ENCODE data around the gene SEC23A.
A peak's percentile ranks its signal among the peaks of the same experiment; 100 is the strongest.
"Not testable (repeated sequence)": the region's sequence is repeated elsewhere in the genome, so short reads cannot be mapped to it uniquely, and the experiment has no call there.

The SEC23A gene

GRCh38 chr14:39102969-39103957 lies at the start of gene SEC23A:
Gene SEC23A (minus strand): TSS chr14:39103235. CDS start chr14:39096118, 7,117 bp downstream.
- DNase-seq: peak; percentile 71

DNA sequence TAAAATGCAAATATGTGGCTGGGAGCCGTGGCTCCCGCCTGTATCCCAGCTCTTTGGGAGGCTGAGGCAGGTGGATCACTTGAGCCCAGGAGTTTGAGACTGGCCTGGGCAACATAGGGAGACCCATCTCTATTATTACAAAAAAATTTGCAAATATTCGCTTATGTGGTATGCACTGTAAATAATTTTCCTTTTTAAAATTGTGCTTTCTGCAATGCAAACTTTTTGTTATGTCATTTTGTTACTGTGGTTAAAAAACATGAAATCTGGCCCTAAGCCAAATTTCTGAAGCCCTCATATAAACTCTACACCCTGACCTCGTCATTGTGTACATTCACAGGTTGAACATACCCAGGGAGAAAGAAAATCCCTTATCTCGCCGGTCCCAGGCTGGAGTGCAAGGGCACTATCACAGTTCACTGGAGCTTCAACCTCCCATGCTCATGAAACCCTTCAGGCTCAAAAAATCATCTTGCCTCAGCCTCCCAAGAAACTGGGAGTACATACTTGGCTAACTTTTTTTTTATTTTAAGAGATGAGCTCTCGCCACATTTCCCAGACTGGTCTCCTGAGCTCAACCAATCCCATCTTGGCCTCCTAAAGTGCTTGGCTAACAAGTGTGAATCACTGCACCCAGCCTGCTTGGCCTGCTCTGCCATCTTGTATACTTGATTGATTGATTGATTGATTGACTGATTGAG lies 42.4 kb upstream of the SEC23A start:
- DNase-seq: no peak

DNA sequence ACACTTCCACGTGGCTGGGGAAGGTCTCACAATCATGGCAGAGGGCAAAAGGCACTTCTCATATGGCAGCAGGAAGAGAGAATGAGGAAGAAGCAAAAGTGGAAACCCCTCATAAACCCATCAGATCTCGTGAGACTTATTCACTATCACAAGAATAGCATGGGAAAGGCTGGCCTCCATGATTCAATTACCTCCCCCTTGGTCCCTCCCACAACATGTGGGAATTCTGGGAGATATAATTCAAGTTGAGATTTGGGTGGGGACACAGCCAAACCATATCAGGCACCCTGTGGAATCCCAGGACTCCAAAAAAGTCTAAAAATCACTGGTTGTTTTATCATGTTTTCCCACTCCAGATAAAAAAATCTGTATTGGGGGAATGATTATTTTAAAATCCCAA lies 40.2 kb upstream of the SEC23A start:
- not testable (repeated sequence) for DNase-seq

DNA sequence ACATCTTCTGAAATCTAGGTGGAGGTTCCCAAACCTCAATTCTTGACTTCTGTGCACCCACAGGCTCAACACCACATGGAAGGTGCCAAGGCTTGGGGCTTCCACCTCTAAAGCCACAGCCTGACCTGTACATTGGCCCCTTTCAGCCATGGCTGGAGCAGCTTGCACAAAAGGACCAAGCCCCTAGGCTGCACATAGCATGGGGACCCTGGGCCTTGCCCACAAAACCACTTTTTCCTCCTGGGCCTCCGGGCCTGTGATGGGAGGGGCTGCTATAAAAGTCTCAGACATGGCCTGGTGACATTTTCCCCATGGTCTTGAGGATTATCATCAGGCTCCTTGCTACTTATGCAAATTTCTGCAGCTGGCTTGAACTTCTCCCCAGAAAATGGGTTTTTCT lies 38.6 kb upstream of the SEC23A start:
- not testable (repeated sequence) for DNase-seq

GRCh38 chr14:39140170-39140569 lies 37.1 kb upstream of the SEC23A start:
- DNase-seq: no peak

- DNase-seq: no peak
Observed at GRCh38 chr14:39138440-39138839, 35.4 kb upstream of the SEC23A start.

DNA sequence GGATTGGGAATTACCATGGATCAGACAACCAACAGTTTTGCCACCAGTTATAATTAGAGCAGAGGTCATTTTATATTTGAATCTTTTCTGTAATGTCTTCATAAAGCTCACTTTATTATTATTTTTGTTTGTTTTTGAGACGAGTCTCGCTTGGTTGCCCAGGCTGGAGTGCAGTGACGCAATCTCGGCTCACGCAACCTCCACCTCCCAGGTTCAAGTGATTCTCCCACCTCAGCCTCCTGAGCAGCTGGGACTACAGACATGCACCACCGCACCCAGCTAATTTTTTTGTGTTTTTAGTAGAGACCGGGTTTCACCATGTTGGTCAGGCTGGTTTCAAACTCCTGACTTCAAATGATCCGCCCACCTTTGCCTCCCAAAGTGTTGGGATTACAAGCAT lies 34.8 kb upstream of the SEC23A start:
- DNase-seq: not testable (repeated sequence)

DNA sequence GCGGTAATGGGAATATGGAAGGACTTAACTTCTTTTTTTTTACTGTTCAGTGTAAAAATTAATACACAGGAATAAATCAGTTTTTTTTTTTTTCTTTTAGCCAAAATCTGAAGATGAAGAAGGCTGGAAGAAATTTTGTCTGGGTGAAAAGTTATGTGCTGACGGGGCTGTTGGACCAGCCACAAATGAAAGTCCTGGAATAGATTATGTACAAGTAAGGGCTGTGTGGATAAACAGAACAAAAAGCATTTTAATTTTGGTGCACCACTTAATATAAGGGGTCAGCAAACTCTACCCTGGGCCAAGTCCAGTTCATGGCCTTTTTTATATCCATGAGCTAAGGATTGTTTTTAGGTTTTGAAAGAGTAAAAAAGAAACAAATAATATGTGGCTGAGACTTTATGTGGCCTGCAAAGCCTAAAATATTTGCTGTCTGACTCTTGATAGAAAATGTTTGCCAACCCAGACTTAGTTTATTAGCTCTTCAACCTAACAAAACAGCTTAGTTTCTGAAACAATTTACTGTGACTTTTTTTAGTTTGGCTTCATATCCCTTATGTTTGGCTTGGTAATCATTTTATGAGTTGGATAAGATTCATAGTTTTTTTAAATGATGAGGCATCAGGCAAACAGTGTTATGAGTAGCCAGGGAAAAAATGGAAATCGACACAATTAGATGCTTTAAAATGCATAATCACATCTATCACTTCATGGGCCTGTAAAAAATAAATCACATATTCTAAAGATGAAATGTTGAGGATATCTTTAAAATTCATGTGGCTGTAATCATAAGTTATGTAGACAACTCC lies 19.5 kb upstream of the SEC23A start:
- no peak for DNase-seq

GRCh38 chr14:39114073-39114838 lies 11.2 kb upstream of the SEC23A start, which contains the start of gene GEMIN2:
Gene GEMIN2 (plus strand): TSS chr14:39114323. CDS start chr14:39114339, 16 bp downstream.
- DNase-seq: peak; percentile 90

GRCh38 chr14:39113685-39114072 lies 10.6 kb upstream of the SEC23A start:
- DNase-seq: no peak

GRCh38 chr14:39109893-39110715 lies 7.1 kb upstream of the SEC23A start:
- no peak for DNase-seq

DNA sequence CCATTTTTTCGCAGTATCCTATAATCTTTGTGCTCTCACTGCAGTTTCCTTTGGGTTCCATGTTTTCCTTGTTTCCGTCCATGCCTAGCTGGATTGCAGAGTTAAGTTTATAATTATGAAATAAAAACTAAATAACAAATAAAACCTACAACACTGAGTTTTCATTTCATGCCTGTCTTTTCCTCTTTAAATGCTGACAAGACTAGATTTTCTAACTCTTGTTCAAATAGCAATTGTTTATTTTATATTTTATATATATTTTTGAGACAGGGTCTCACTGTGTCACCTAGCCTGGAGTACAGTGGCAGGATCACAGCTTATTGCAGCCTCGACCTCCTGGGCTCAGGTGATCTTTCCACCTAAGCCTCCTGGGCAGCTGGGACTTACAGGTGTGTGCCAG lies 5.8 kb upstream of the SEC23A start:
- DNase-seq: no peak

GRCh38 chr14:39107591-39107996 lies 4.6 kb upstream of the SEC23A start:
- no peak for DNase-seq

DNA sequence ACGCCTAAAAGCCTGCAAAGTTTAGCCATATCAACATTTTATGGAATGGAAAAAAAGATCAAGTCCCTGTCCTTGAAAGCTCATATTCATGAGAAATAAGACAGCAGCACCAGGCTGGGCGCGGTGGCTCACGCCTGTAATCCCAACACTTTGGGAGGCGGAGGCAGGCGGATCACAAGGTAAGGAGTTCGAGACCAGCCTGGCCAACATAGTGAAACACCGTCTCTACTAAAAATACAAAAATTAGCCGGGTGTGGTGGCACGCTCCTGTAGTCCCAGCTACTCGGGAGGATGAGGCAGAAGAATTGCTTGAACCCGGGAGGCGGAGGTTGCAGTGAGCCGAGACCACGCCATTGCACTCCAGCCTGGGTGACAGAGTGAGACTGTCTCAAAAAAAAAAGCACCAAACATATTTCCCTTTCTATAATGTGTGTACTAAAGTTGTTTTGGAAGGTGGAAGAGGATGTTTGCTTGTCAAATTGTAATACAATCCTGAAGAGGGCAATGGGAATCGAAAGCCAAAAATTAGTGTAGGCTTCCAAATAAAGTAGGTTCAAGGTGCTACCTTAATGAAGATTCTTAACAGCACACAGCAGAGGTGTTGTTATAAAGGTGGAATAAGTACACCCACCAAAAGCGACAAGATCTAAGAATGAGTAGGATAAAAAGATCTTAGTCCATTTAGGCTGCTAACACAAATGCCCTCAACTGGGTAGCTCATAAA lies 1.2 kb upstream of the SEC23A start:
- DNase-seq: not testable (repeated sequence)

DNA sequence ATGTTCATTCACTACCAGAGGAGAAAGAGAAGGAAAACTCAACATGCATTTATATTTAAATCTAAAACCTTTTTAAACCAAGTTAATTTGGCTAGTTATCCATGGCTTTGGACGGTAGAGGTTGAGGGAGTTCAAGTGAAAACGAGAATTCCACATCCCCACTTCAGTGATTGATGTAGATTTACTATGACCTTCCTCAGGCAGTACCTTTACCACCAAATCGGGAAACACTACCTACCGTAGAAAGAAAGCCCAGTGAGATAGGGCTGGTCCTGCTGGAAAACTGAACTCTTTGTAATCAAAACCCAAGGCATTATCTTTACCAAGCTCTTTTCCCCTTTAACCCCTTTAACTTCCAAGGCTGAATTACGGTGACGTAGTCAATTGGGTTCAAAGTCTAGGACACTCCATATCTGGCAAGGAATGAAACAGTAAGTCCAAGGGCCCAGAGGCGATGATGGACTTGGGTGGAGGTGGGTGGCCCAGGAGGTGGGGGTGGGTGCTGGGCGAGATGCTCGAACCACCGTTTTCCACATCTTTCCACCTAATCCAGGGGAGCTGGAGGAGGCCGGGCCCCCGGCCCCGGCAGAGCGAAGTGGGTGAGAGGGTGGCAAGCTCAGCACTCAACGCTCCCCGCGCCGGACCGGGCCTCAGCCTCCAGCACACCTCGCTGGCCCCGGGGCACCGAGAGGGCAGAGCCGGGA lies 618 bp downstream of the SEC23A start:
- DNase-seq: no peak

DNA sequence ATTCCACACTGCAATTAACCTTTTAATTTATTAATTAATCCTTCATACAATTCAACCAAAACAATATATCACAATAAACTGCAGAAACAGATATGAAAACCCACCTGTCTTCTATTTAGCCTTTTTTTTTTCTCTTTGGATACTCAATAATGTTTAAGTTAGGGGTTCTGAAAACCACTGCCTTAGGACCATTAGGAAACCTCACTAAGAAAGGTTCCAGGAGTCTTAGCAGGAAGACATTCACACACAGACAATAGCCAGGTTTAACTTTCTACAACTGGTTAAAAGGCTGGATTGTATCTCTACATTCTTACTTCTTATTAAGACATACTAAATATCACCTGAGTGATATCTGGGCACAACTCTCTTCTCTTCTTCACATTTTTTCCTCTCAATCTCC lies 3.3 kb downstream of the SEC23A start:
- DNase-seq: no peak

- DNase-seq: not testable (repeated sequence)
Observed at GRCh38 chr14:39099215-39099614, 3.8 kb downstream of the SEC23A start.

GRCh38 chr14:39097159-39097558 lies 5.9 kb downstream of the SEC23A start:
- DNase-seq: no peak

- no peak for DNase-seq
Observed at GRCh38 chr14:39094515-39094914, 8.5 kb downstream of the SEC23A start.

DNA sequence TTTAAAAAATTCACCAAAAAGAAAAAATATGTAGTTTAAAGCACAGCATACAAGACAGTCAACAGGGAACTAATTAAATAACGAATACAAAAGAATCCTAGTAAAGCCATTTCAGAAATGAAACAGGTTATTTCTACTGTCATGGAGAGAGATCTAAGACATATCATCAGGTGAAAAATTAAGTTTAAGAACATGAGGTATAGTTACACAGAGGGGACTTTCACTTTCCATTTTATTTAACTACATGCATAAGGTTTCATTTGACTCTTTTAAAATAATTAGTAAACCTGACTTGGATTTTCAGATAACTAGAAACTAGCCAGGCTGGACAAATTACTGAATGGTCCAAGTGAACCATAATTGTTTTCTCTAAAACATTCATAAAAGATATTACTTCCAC lies 11.3 kb downstream of the SEC23A start:
- no peak for DNase-seq

All from activated CD4-positive, alpha-beta T cell treated with anti-CD3 and anti-CD28 coated beads for 1 hour (primary cell).